Measurements from ENCODE around the gene TOMM22.

- no peak for TF ChIP-seq CTCF (conservative IDR thresholded peaks at IDR 0.05 in 1 of 2, IDR thresholded peaks at IDR 0.05 in 1 of 2; ENCODE audit: low read depth in 1 of 2, low read length in 2 of 2)
- TF ChIP-seq EZH2 (IDR thresholded peaks at IDR 0.05; ENCODE audit: low read length, missing control alignments): no peak
Measured at GRCh38 chr22:38700789-38701628, 19.3 kb downstream of the TOMM22 start, which contains the start of gene JOSD1.

Data from fibroblast of lung (primary cell).